Liver (tissue), 9 donors: ENCODE results near the gene FAM107A. TPM values are rescaled to one million over a fixed set of nuclear protein-coding genes. Genes with fewer than 3 reads are reported as not detected.

Experiments
- DNase-seq: peaks from one replicate; pipeline ENCODE4 v3.0.0-alpha.2; 2017; ENCODE audit warnings: low spot score
- H3K27ac ChIP-seq, 2 donors: one replicate each; pipeline ENCODE4 v1.7.0; 2013; ENCODE audit warnings: inconsistent platforms in 2 of 2, low read length in 2 of 2, control low read depth in 1 of 2, low read depth in 1 of 2, mild to moderate bottlenecking in 1 of 2
- H3K27me3 ChIP-seq, 4 donors: one replicate each; pipeline versions ENCODE4 v1.6.1 to v1.7.0; 2013; ENCODE audit warnings: low read length in 3 of 4, inconsistent platforms in 1 of 4, mild to moderate bottlenecking in 1 of 4, moderate library complexity in 1 of 4; ENCODE audit not compliant: control insufficient read depth in 4 of 4, insufficient read depth in 4 of 4
- H3K36me3 ChIP-seq, 4 donors: one replicate each; pipeline versions ENCODE4 v1.6.1 to v1.7.0; 2013; ENCODE audit warnings: low read length in 3 of 4, mild to moderate bottlenecking in 3 of 4, low read depth in 1 of 4, moderate library complexity in 1 of 4; ENCODE audit not compliant: control insufficient read depth in 4 of 4, insufficient read depth in 3 of 4
- H3K4me1 ChIP-seq, 4 donors: one replicate each; pipeline versions ENCODE4 v1.6.1 to v1.7.0; 2013; ENCODE audit warnings: low read length in 3 of 4, mild to moderate bottlenecking in 3 of 4, moderate library complexity in 1 of 4; ENCODE audit not compliant: control insufficient read depth in 4 of 4, insufficient read depth in 4 of 4
- H3K4me3 ChIP-seq, 3 donors: one replicate each; pipeline versions ENCODE4 v1.6.1 to v1.7.0; 2013; ENCODE audit warnings: low read length in 3 of 3, control low read depth in 1 of 3, low read depth in 1 of 3, mild to moderate bottlenecking in 1 of 3
- H3K9ac ChIP-seq, 2 donors: one replicate each; pipeline ENCODE4 v1.7.0; 2013; ENCODE audit warnings: low read length in 2 of 2, mild to moderate bottlenecking in 2 of 2, moderate library complexity in 2 of 2, control low read depth in 1 of 2, low read depth in 1 of 2
- H3K9me3 ChIP-seq, 4 donors: one replicate each; pipeline versions ENCODE4 v1.6.1 to v1.7.0; 2013; ENCODE audit warnings: low read length in 3 of 4; ENCODE audit not compliant: control insufficient read depth in 4 of 4
- ATF3 ChIP-seq: IDR thresholded peaks from 2 replicates; pipeline ENCODE4 v1.6.1; 2016; ENCODE audit warnings: antibody characterized with exemption
- CTCF ChIP-seq: fragments of 150-350 bp; IDR thresholded peaks from 2 replicates; pipeline ENCODE4 v1.5.1; 2017; ENCODE audit warnings: improper control_type of control experiment, low read depth, low read length; ENCODE audit not compliant: missing input control
- EGR1 ChIP-seq, 2 donors: IDR thresholded peaks; 2 replicates each; pipeline ENCODE4 v1.6.1; 2016 to 2018; ENCODE audit warnings: antibody characterized with exemption in 2 of 2, low read depth in 2 of 2
- FOXA1 ChIP-seq: IDR thresholded peaks from 2 replicates; pipeline ENCODE4 v1.6.1; 2016; ENCODE audit warnings: antibody characterized with exemption
- FOXA2 ChIP-seq: IDR thresholded peaks from 2 replicates; pipeline ENCODE4 v1.6.1; 2016; ENCODE audit warnings: antibody characterized with exemption
- GABPA ChIP-seq, 2 donors: IDR thresholded peaks in 1 of 2; conservative IDR thresholded peaks in 1 of 2; 2 replicates each; pipeline ENCODE4 v1.6.1; 2016; ENCODE audit warnings: antibody characterized with exemption in 2 of 2, mild to moderate bottlenecking in 1 of 2, moderate library complexity in 1 of 2
- HNF4A ChIP-seq, 2 donors: conservative IDR thresholded peaks; 2 replicates each; pipeline ENCODE4 v1.6.1; 2016; ENCODE audit warnings: antibody characterized with exemption in 2 of 2, mild to moderate bottlenecking in 2 of 2
- HNF4G ChIP-seq: IDR thresholded peaks from 2 replicates; pipeline ENCODE4 v1.6.1; 2016; ENCODE audit warnings: antibody characterized with exemption
- JUND ChIP-seq, 2 donors: IDR thresholded peaks; 2 replicates each; pipeline ENCODE4 v1.6.1; 2016; ENCODE audit warnings: antibody characterized with exemption in 2 of 2
- MAX ChIP-seq: IDR thresholded peaks from 2 replicates; pipeline ENCODE4 v1.6.1; 2016; ENCODE audit warnings: antibody characterized with exemption
- NR2F2 ChIP-seq: IDR thresholded peaks from 2 replicates; pipeline ENCODE4 v1.6.1; 2016; ENCODE audit warnings: antibody characterized with exemption
- RAD21 ChIP-seq, 2 donors: IDR thresholded peaks; 2 replicates each; pipeline ENCODE4 v1.6.1; 2016; ENCODE audit warnings: antibody characterized with exemption in 2 of 2, mild to moderate bottlenecking in 2 of 2
- REST ChIP-seq: IDR thresholded peaks from 2 replicates; pipeline ENCODE4 v1.6.1; 2016; ENCODE audit warnings: antibody characterized with exemption, mild to moderate bottlenecking
- RXRA ChIP-seq, 2 donors: IDR thresholded peaks; 2 replicates each; pipeline ENCODE4 v1.6.1; 2017 to 2018; ENCODE audit warnings: antibody characterized with exemption in 2 of 2, mild to moderate bottlenecking in 1 of 2
- TAF1 ChIP-seq: conservative IDR thresholded peaks from 2 replicates; pipeline ENCODE4 v1.6.1; 2016; ENCODE audit warnings: antibody characterized with exemption, mild to moderate bottlenecking
- YY1 ChIP-seq: IDR thresholded peaks from 2 replicates; pipeline ENCODE4 v1.6.1; 2016; ENCODE audit warnings: antibody characterized with exemption, mild to moderate bottlenecking
- ZBTB33 ChIP-seq: IDR thresholded peaks from 2 replicates; pipeline ENCODE4 v1.6.1; 2016; ENCODE audit warnings: antibody characterized with exemption
- WGBS: extraction: QIAGEN DNeasy Blood & Tissue Kit; methylation state at CpG from one replicate; pipeline ENCODE4 v1.1.7; 2013; 5-methylcytosine and 5-hydroxymethylcytosine counted together
- polyA plus RNA-seq, 2 donors: library from polyadenylated mRNA; stranded (reverse) in 1 of 2; unstranded in 1 of 2; fragments of 200-250 nt in 1 of 2; fragments of >200 nt in 1 of 2; fragmentation: Nextera tagmentation in 1 of 2; extraction: Ambion mirVana in 1 of 2; gene quantifications; one replicate each; pipeline versions ENCODE4 v1.2.1 to v1.2.3, GENCODE V29; 2013 to 2015
- total RNA-seq, 2 donors: library from RNA; depleted of rRNA; stranded (reverse); fragments of >200 nt; gene quantifications; one replicate each; pipeline ENCODE4 v1.2.3, GENCODE V29; 2014
- donor health status: healthy.
- donor health status: healthy.
- donor health status: healthy.
- donor health status: healthy.
- donor health status: healthy.

The FAM107A gene
- total and polyA plus RNA-seq, 4 donors = 0.05 to 4.7 (median 1.4) TPM

DNA sequence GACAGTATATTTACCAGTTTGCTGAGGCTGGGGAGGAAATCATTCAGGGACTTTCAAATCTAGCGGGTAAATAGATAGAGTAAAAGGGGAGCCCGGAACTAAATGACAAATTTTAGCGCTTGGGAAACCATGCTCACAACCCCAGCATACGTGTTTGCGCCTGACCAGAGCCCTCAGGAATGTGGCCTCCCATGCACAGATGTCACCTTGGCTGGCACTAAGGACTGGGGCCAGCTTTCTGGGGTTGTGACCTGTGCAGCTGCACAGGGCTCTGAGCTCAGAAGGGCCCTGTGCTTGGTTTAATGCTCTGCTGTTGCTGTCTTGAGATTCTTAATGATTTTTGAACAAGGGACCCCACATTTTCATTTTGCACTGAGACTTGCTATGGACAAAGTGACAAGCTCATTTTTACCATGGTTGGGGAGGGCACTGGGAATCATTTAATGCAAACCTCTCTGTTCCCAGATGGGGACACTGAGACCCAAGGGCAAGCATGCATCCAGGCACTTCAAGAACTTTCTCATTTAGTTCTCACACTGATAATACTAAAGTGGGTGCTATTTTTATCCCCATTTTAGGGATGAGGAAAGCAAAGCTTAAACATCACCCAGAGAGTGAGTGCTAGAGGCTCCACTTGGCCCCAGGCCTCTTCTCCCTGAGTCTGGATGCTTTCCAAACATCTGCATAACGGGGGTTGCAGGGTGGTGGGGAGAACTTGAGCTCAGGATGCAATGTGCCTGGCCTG, 44.1 kb upstream of the FAM107A start:
- H3K9ac ChIP-seq = no peak overlapping the region
- no peak overlapping the region for H3K27ac ChIP-seq
- no peak for TF ChIP-seq MAX
- no peak for TF ChIP-seq NR2F2
- no peak for TF ChIP-seq GABPA (IDR thresholded peaks at IDR 0.05 in 1 of 2, conservative IDR thresholded peaks at IDR 0.05 in 1 of 2)
- TF ChIP-seq HNF4G = no peak
- no peak for TF ChIP-seq HNF4A (conservative IDR thresholded peaks at IDR 0.05)
- TF ChIP-seq CTCF = no peak
- no peak for TF ChIP-seq RXRA (IDR thresholded peaks at IDR 0.05)
- TF ChIP-seq EGR1 (IDR thresholded peaks at IDR 0.05; ENCODE audit: low read depth in 2 of 2) = no peak
- TF ChIP-seq YY1 = no peak
- TF ChIP-seq RAD21 (IDR thresholded peaks at IDR 0.05) = no peak
- no peak for TF ChIP-seq FOXA2
- no peak for TF ChIP-seq FOXA1
- TF ChIP-seq ATF3 = no peak
- no peak for TF ChIP-seq TAF1
- no peak for TF ChIP-seq REST
- no peak for TF ChIP-seq JUND (IDR thresholded peaks at IDR 0.05)
- H3K4me3 ChIP-seq = no peak overlapping the region
- H3K4me1 ChIP-seq = peaks cover 0 to 5% (median 1%) of the 10 kb centered on the region in 4 donors
- H3K9me3 ChIP-seq = no peaks in the 10 kb centered on the region
- WGBS = 92% methylated on average over 6 of the region's 6 CpGs
- DNase-seq = no peak
- H3K27me3 ChIP-seq = no peaks in the 10 kb centered on the region
- no peaks in the 10 kb centered on the region for H3K36me3 ChIP-seq

DNA sequence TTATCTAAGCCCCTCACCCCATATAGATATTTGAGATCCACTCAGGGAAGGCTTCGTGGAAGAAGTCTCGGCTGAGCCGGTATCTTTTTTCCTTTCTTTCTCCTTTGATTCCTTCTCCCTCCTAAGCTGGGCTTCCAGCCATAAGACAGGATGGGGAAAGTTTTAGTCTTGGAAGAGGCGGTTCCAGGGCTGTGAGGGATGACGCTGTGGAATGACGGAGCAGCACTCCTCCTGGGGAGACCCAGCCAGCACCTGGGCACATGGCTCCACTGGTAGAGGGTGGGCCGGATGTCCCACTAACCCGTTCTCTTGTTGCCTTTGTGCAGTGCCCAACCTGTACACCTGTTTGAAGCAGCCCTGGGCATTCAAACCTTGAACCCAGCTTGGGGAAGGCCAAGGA, 43.2 kb upstream of the FAM107A start:
- no peak for TF ChIP-seq HNF4A (conservative IDR thresholded peaks at IDR 0.05)
- TF ChIP-seq JUND (IDR thresholded peaks at IDR 0.05) = no peak
- no peak for TF ChIP-seq TAF1
- no peak for TF ChIP-seq FOXA1
- TF ChIP-seq YY1 = no peak
- no peak for TF ChIP-seq ZBTB33
- Histone ChIP-seq H3K27ac (no peak overlapping the region), H3K4me1 (peaks cover 0 to 5% (median 1%) of the 10 kb centered on the region in 4 donors), H3K9ac (no peak overlapping the region), H3K4me3 (no peak overlapping the region), H3K9me3 (no peaks in the 10 kb centered on the region), H3K27me3 (no peaks in the 10 kb centered on the region), H3K36me3 (no peaks in the 10 kb centered on the region)
- WGBS = 96% methylated on average over 8 of the region's 8 CpGs
- DNase-seq = no peak
